RWPE2 (cell line): Measurements from ENCODE around the gene TMED10.

Source experiments
- ATAC-seq: fragments of 200-7000 bp; cut with Tn5 transposase; 3 replicates; pipeline ENCODE4 v1.9.1; 2021; ENCODE audit warnings: low read depth
- DNase-seq: peaks from one replicate; pipeline ENCODE4 v3.0.0-alpha.2; 2020; ENCODE audit warnings: low spot score
- H3K27ac ChIP-seq: fragments of 450-650 bp; 2 replicates; pipeline ENCODE4 v1.5.1; 2017; ENCODE audit warnings: mild to moderate bottlenecking; ENCODE audit not compliant: poor library complexity, severe bottlenecking
- H3K27me3 ChIP-seq: fragments of 250-450 bp; sonication (Bioruptor Pico); 2 replicates; pipeline ENCODE4 v1.5.1; 2021; ENCODE audit warnings: mild to moderate bottlenecking, moderate library complexity; ENCODE audit not compliant: insufficient read depth, poor library complexity, severe bottlenecking
- H3K36me3 ChIP-seq: fragments of 250-450 bp; sonication (Bioruptor Pico); 2 replicates; pipeline ENCODE4 v1.5.1; 2020; ENCODE audit warnings: low read depth, mild to moderate bottlenecking, moderate library complexity
- H3K4me1 ChIP-seq: fragments of 250-450 bp; sonication (Bioruptor Pico); 2 replicates; pipeline ENCODE4 v1.5.1; 2021; ENCODE audit warnings: mild to moderate bottlenecking, moderate library complexity; ENCODE audit not compliant: insufficient read depth, poor library complexity, severe bottlenecking
- H3K4me3 ChIP-seq: fragments of 250-450 bp; sonication (Bioruptor Pico); 2 replicates; pipeline ENCODE4 v1.5.1; 2021; ENCODE audit warnings: mild to moderate bottlenecking, moderate library complexity; ENCODE audit not compliant: severe bottlenecking
- H3K9me3 ChIP-seq: fragments of 250-450 bp; sonication (Bioruptor Pico); 2 replicates; pipeline ENCODE4 v1.5.1; 2021; ENCODE audit warnings: mild to moderate bottlenecking, moderate library complexity; ENCODE audit not compliant: severe bottlenecking
- CTCF ChIP-seq: fragments of 450-650 bp; IDR thresholded peaks from one replicate; pipeline ENCODE4 v1.5.1; 2017; ENCODE audit warnings: mild to moderate bottlenecking, moderate library complexity; ENCODE audit not compliant: poor library complexity, severe bottlenecking

Gene TMED10

GRCh38 chr14:75220156-75220555 lies 43.7 kb upstream of the TMED10 start:
- no peak for ATAC-seq
- Histone ChIP-seq H3K27ac (no peak overlapping the region), H3K9me3 (no peaks in the 10 kb centered on the region), H3K27me3 (no peaks in the 10 kb centered on the region), H3K4me1 (peaks cover 32% of the 10 kb centered on the region), H3K4me3 (no peak overlapping the region), H3K36me3 (no peaks in the 10 kb centered on the region)
- no peak for TF ChIP-seq CTCF
- DNase-seq = no peak

DNA sequence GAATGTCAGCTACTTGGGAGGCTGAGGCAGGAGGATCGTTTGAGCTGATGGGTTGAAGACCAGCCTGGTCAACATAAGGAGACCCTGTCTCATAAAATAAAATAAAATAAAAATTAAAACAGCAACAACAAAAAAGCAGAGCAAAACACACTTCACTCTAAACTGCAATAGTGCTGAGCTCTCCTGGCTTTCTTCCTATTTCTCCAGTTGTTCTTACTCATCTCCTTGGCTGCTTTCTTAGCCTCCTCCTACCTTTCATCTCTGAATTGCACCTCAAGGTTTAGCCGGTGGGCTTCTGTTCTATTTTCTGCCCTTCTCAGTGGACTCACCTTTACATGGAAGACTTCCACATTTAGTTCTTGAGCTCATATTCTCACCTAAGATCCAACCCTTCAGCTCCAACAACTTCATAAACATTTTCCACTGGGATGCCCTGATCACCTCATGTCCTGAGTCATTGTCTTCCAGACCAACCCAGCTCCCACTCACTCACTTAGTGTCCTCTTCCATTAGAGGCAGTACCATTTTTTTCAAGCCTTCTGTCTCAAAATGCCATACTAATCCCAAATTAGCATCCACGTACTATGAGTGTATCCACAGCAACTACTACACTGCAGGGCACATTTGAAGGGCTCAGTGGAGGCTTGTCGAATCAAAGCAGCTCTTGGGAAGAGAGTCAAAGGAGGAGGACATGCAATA lies 41.2 kb upstream of the TMED10 start:
- Histone ChIP-seq H3K9me3 (no peaks in the 10 kb centered on the region), H3K27me3 (no peaks in the 10 kb centered on the region), H3K27ac (no peak overlapping the region), H3K4me3 (no peak overlapping the region), H3K36me3 (no peaks in the 10 kb centered on the region), H3K4me1 (peaks cover 14% of the 10 kb centered on the region)
- ATAC-seq = no peak
- DNase-seq = no peak
- TF ChIP-seq CTCF = no peak

DNA sequence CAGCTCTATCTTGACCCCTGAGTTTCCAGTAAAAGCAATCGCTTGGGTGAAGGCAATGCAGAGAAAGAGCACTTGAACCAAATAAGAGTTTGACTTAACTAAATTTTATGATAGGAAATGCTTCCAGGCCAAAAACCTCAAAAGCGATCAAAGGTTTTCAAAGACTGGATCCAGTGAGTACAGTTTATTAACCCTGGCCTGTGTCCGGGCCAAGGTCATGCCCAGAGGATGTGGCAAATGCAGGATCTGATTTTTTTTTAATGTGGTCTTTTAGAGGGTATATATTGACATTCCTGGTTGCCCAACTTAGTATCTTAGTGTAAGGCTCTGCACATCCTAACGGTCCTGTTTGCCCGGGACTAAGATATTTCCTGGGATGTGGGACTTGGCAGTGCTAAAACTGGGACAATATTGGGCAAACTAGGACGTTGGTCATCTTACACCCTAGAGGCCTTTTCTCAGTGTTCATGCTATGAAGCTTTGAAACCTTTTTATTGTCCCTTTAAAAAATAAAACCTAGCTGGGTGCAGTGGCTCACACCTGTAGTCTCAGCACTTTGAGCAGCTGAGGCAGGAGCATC lies 40.1 kb upstream of the TMED10 start:
- Histone ChIP-seq H3K36me3 (no peaks in the 10 kb centered on the region), H3K9me3 (no peaks in the 10 kb centered on the region), H3K27ac (no peak overlapping the region), H3K27me3 (no peaks in the 10 kb centered on the region), H3K4me1 (peaks cover 4% of the 10 kb centered on the region), H3K4me3 (no peak overlapping the region)
- ATAC-seq (no peak), DNase-seq (no peak)
- no peak for TF ChIP-seq CTCF

GRCh38 chr14:75215520-75215919 lies 39.1 kb upstream of the TMED10 start:
- Histone ChIP-seq H3K4me3 (no peak overlapping the region), H3K27me3 (no peaks in the 10 kb centered on the region), H3K27ac (no peak overlapping the region), H3K4me1 (no peaks in the 10 kb centered on the region), H3K36me3 (no peaks in the 10 kb centered on the region), H3K9me3 (no peaks in the 10 kb centered on the region)
- ATAC-seq (no peak), DNase-seq (no peak)
- no peak for TF ChIP-seq CTCF

- Histone ChIP-seq H3K4me1 (no peaks in the 10 kb centered on the region), H3K27me3 (no peaks in the 10 kb centered on the region), H3K27ac (no peak overlapping the region), H3K4me3 (no peak overlapping the region), H3K9me3 (no peaks in the 10 kb centered on the region), H3K36me3 (no peaks in the 10 kb centered on the region)
- ATAC-seq (no peak), DNase-seq (no peak)
- TF ChIP-seq CTCF = no peak
Measured at GRCh38 chr14:75214558-75214957, 38.1 kb upstream of the TMED10 start.
